ENCODE measurements around the gene CLK4. TPM values are rescaled to one million over a fixed set of nuclear protein-coding genes. Genes with fewer than 3 reads are reported as not detected.
"Not testable (repeated sequence)": the region's sequence is repeated elsewhere in the genome, so short reads cannot be mapped to it uniquely, and the experiment has no call there.

CLK4 gene
- total and polyA plus RNA-seq, 4 donors: 11.6 to 39.5 (median 31.6) TPM

GRCh38 chr5:178586396-178586795 is 40.5 kb downstream of the CLK4 start:
- H3K4me3 ChIP-seq (ENCODE audit: low read length in 2 of 2): no peak overlapping the region
- no peaks in the 10 kb centered on the region for H3K4me1 ChIP-seq (ENCODE audit: control insufficient read depth in 1 of 2, insufficient read depth in 2 of 2, low read length in 2 of 2)
- H3K27ac ChIP-seq (ENCODE audit: low read depth in 1 of 2, low read length in 2 of 2): no peak overlapping the region
- DNase-seq (no peak), ATAC-seq (ENCODE audit: low FRiP score) (no peak)
- 66 to 70% methylated on average over 2 of the region's 2 CpGs for WGBS, 2 donors
- H3K9me3 ChIP-seq (ENCODE audit: control insufficient read depth, low read length): no peaks in the 10 kb centered on the region
- intact Hi-C loops (cut with DNase I): loop anchor here in 1 of 2 donors (5.0 to 10.0 kb wide), 2 partner anchors 122 to 304 kb away; no protein-coding TSS in a partner anchor
- no peaks in the 10 kb centered on the region for H3K27me3 ChIP-seq (ENCODE audit: control insufficient read depth in 1 of 2, insufficient read depth in 2 of 2, low read length in 1 of 2)
- H3K36me3 ChIP-seq (ENCODE audit: control insufficient read depth in 1 of 2, insufficient read depth in 2 of 2, low read length in 1 of 2): no peaks in the 10 kb centered on the region

GRCh38 chr5:178585421-178585820 is 41.4 kb downstream of the CLK4 start:
- intact Hi-C loops (cut with DNase I): loop anchor here in 1 of 2 donors (5.0 to 10.0 kb wide), 2 partner anchors 121 to 303 kb away; no protein-coding TSS in a partner anchor
- H3K36me3 ChIP-seq (ENCODE audit: control insufficient read depth in 1 of 2, insufficient read depth in 2 of 2, low read length in 1 of 2); H3K4me1 ChIP-seq (ENCODE audit: control insufficient read depth in 1 of 2, insufficient read depth in 2 of 2, low read length in 2 of 2); H3K27ac ChIP-seq (ENCODE audit: low read depth in 1 of 2, low read length in 2 of 2); H3K4me3 ChIP-seq (ENCODE audit: low read length in 2 of 2); H3K9me3 ChIP-seq (ENCODE audit: control insufficient read depth, low read length); H3K27me3 ChIP-seq (ENCODE audit: control insufficient read depth in 1 of 2, insufficient read depth in 2 of 2, low read length in 1 of 2): not testable (repeated sequence)
- ATAC-seq (ENCODE audit: low FRiP score) (peak; percentile 98), DNase-seq (peak in 1 of 2 donors; percentile 66)
- 87 to 91% methylated on average over 11 of the region's 11 CpGs for WGBS, 2 donors

DNA sequence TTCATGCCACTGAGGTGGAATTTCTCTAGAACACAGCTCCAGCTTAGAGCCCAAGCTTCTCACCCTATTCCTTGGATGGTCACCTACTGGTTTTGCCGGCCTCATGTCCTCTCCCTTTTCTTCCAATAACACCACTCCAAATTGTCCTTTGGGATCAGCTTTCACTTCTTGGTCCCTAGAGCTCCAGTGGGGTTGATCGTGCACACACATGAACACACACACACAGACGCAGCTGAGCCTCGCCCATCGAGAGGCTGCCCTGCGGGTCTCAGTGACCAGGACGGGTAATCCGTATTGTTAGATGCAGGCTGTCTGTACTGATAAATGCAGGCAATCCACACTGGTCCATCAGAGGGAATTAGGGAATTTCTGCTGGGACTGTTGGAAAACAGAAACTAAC is 43.6 kb downstream of the CLK4 start:
- WGBS, 2 donors: 85 to 86% methylated on average over 8 of the region's 8 CpGs
- intact Hi-C loops (cut with DNase I): loop anchor here in 1 of 2 donors (10.0 kb wide), 1 partner anchor 118 kb away; no protein-coding TSS in a partner anchor
- ATAC-seq (ENCODE audit: low FRiP score): no peak
- no peaks in the 10 kb centered on the region for H3K4me1 ChIP-seq (ENCODE audit: control insufficient read depth in 1 of 2, insufficient read depth in 2 of 2, low read length in 2 of 2)
- H3K9me3 ChIP-seq (ENCODE audit: control insufficient read depth, low read length): no peaks in the 10 kb centered on the region
- no peaks in the 10 kb centered on the region for H3K27me3 ChIP-seq (ENCODE audit: control insufficient read depth in 1 of 2, insufficient read depth in 2 of 2, low read length in 1 of 2)
- H3K4me3 ChIP-seq (ENCODE audit: low read length in 2 of 2): no peak overlapping the region
- DNase-seq: no peak
- no peaks in the 10 kb centered on the region for H3K36me3 ChIP-seq (ENCODE audit: control insufficient read depth in 1 of 2, insufficient read depth in 2 of 2, low read length in 1 of 2)
- no peak overlapping the region for H3K27ac ChIP-seq (ENCODE audit: low read depth in 1 of 2, low read length in 2 of 2)

DNA sequence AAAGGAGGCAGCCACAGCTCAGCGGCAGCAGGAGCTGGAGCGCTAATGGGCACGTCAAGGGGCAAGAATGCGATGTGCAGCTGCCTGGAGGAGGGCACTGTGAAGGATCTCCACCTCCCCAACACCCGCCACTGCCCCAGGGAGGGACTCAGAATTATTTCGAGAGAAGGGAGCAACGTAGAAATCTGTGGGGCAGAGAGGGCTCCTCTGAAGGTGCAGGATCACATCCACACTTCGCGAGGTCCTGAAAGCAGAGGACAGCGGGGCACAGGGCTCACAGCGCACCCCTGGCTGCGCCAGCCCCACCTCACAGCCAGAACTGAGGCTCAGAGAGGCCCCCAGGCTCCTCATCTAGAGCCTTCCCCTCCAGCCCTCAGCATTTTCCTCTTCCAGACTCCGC is 44.6 kb downstream of the CLK4 start:
- H3K27ac ChIP-seq (ENCODE audit: low read depth in 1 of 2, low read length in 2 of 2): no peak overlapping the region
- no peaks in the 10 kb centered on the region for H3K9me3 ChIP-seq (ENCODE audit: control insufficient read depth, low read length)
- no peaks in the 10 kb centered on the region for H3K4me1 ChIP-seq (ENCODE audit: control insufficient read depth in 1 of 2, insufficient read depth in 2 of 2, low read length in 2 of 2)
- intact Hi-C loops (cut with DNase I): loop anchor here in 1 of 2 donors (10.0 kb wide), 1 partner anchor 117 kb away; no protein-coding TSS in a partner anchor
- DNase-seq (no peak), ATAC-seq (ENCODE audit: low FRiP score) (no peak)
- no peaks in the 10 kb centered on the region for H3K36me3 ChIP-seq (ENCODE audit: control insufficient read depth in 1 of 2, insufficient read depth in 2 of 2, low read length in 1 of 2)
- no peaks in the 10 kb centered on the region for H3K27me3 ChIP-seq (ENCODE audit: control insufficient read depth in 1 of 2, insufficient read depth in 2 of 2, low read length in 1 of 2)
- no peak overlapping the region for H3K4me3 ChIP-seq (ENCODE audit: low read length in 2 of 2)
- 89 to 92% methylated on average over 13 of the region's 13 CpGs for WGBS, 2 donors

DNA sequence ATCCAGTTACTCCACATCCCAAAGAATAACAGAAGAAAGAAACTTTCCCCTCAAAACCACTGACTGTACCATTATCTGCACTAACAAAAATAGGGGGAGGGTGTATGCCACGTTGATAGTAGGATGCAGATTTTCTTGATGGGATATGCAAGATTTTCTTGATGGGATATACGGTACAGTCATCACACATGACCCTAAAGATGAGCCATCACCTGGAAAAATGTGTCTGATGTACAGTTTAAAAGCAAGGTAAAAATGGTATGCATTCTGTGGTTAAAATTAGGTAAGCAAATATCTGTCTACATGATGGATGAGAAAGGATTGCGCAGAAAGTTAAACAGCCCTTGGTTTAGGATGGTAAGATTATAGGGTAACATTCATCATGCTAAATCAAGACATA is 45.2 kb downstream of the CLK4 start:
- Histone ChIP-seq H3K27me3 (ENCODE audit: control insufficient read depth in 1 of 2, insufficient read depth in 2 of 2, low read length in 1 of 2) (no peaks in the 10 kb centered on the region), H3K4me3 (ENCODE audit: low read length in 2 of 2) (no peak overlapping the region), H3K4me1 (ENCODE audit: control insufficient read depth in 1 of 2, insufficient read depth in 2 of 2, low read length in 2 of 2) (no peaks in the 10 kb centered on the region), H3K27ac (ENCODE audit: low read depth in 1 of 2, low read length in 2 of 2) (no peak overlapping the region), H3K9me3 (ENCODE audit: control insufficient read depth, low read length) (no peaks in the 10 kb centered on the region), H3K36me3 (ENCODE audit: control insufficient read depth in 1 of 2, insufficient read depth in 2 of 2, low read length in 1 of 2) (no peaks in the 10 kb centered on the region)
- intact Hi-C loops (cut with DNase I): loop anchor here in 1 of 2 donors (10.0 kb wide), 1 partner anchor 117 kb away; no protein-coding TSS in a partner anchor
- DNase-seq (no peak), ATAC-seq (ENCODE audit: low FRiP score) (no peak)
- 65% methylated on average over 3 of the region's 3 CpGs for WGBS, 2 donors

DNA sequence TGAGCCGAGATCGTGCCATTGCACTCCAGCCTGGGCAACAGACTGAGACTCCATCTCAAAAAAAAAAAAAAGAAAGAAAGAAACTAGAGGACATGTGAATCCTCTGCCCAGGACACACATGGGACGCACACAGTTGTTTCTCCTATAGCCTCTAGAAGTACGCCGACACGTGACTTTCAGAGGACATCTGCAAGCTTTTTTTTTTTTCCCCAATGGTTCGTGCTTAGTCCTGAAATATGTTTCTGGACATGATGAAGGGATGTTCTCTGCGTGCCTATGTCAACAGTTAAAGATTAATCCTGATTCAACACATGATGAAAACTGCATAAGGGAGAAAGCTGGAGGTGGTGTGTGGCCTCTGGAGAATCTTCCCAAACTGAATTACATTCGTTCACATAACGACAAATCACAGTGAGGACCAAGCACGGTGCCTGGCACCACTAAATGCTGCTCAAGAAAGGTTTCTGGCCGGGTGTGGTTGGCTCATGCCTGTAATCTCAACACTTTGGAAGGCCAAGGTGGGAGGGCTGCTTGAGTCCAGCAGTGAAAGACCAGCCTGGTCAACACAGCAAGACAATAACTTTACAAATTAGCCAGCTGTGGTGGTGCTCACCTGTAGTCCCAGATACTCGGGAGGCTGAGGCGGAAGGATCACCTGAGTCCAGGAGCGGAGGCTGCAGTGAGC is 46.4 kb downstream of the CLK4 start:
- ATAC-seq (ENCODE audit: low FRiP score) (no peak), DNase-seq (no peak)
- Histone ChIP-seq H3K9me3 (ENCODE audit: control insufficient read depth, low read length) (no peaks in the 10 kb centered on the region), H3K4me3 (ENCODE audit: low read length in 2 of 2) (no peak overlapping the region), H3K4me1 (ENCODE audit: control insufficient read depth in 1 of 2, insufficient read depth in 2 of 2, low read length in 2 of 2) (no peaks in the 10 kb centered on the region), H3K36me3 (ENCODE audit: control insufficient read depth in 1 of 2, insufficient read depth in 2 of 2, low read length in 1 of 2) (no peaks in the 10 kb centered on the region), H3K27ac (ENCODE audit: low read depth in 1 of 2, low read length in 2 of 2) (no peak overlapping the region), H3K27me3 (ENCODE audit: control insufficient read depth in 1 of 2, insufficient read depth in 2 of 2, low read length in 1 of 2) (no peaks in the 10 kb centered on the region)
- WGBS, 2 donors: 83 to 84% methylated on average over 15 of the region's 15 CpGs
- intact Hi-C loops (cut with DNase I): loop anchor here in 1 of 2 donors (10.0 kb wide), 1 partner anchor 116 kb away; no protein-coding TSS in a partner anchor

- Histone ChIP-seq H3K9me3 (ENCODE audit: control insufficient read depth, low read length) (no peaks in the 10 kb centered on the region), H3K27ac (ENCODE audit: low read depth in 1 of 2, low read length in 2 of 2) (no peak overlapping the region), H3K4me3 (ENCODE audit: low read length in 2 of 2) (no peak overlapping the region), H3K36me3 (ENCODE audit: control insufficient read depth in 1 of 2, insufficient read depth in 2 of 2, low read length in 1 of 2) (no peaks in the 10 kb centered on the region), H3K27me3 (ENCODE audit: control insufficient read depth in 1 of 2, insufficient read depth in 2 of 2, low read length in 1 of 2) (no peaks in the 10 kb centered on the region), H3K4me1 (ENCODE audit: control insufficient read depth in 1 of 2, insufficient read depth in 2 of 2, low read length in 2 of 2) (no peaks in the 10 kb centered on the region)
- DNase-seq: no peak
- no peak for ATAC-seq (ENCODE audit: low FRiP score)
- intact Hi-C loops (cut with DNase I): no loop called here
- WGBS, 2 donors: 85 to 89% methylated on average over 7 of the region's 7 CpGs
Measured at GRCh38 chr5:178577944-178578343, 48.9 kb downstream of the CLK4 start.

DNA sequence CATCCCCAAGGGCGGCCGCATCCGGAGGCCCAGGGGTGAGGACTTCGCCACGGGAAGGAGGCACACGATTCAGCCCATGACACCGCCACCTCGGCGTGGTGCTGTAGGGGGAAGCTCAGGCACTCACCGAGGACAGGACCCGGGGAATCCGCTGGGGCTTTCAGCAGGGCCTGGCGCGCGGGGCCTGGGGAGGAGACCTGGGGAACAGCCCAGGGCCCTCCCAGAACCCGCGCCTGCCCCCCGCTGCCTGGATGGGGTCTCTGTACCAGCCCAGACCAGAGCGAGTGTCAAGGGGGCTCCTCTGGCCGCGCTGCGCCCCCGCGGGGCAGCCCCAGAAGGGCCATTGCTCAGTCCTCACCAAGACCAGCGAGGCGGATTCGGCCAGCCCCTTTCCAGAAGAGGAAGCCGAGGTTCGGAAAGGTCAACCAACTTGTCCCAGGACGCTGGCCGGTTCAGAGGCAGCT is 49.4 kb downstream of the CLK4 start:
- Histone ChIP-seq H3K4me3 (ENCODE audit: low read length in 2 of 2) (no peak overlapping the region), H3K4me1 (ENCODE audit: control insufficient read depth in 1 of 2, insufficient read depth in 2 of 2, low read length in 2 of 2) (no peaks in the 10 kb centered on the region), H3K27ac (ENCODE audit: low read depth in 1 of 2, low read length in 2 of 2) (no peak overlapping the region), H3K36me3 (ENCODE audit: control insufficient read depth in 1 of 2, insufficient read depth in 2 of 2, low read length in 1 of 2) (no peaks in the 10 kb centered on the region), H3K9me3 (ENCODE audit: control insufficient read depth, low read length) (no peaks in the 10 kb centered on the region), H3K27me3 (ENCODE audit: control insufficient read depth in 1 of 2, insufficient read depth in 2 of 2, low read length in 1 of 2) (no peaks in the 10 kb centered on the region)
- DNase-seq (no peak), ATAC-seq (ENCODE audit: low FRiP score) (no peak)
- WGBS, 2 donors: 51 to 53% methylated on average over 25 to 31 of the region's 31 CpGs
- intact Hi-C loops (cut with DNase I): no loop called here
